22Rv1 (cell line): ENCODE results near the gene PCSK6.

Experiments used
- CTCF ChIP-seq: fragments of 450-650 bp; IDR thresholded peaks from 2 replicates; pipeline ENCODE4 v1.5.1; 2017; ENCODE audit warnings: mild to moderate bottlenecking
- ZFX ChIP-seq: fragments of 450-650 bp; IDR thresholded peaks from 2 replicates; pipeline ENCODE4 v1.6.1; 2017; ENCODE audit warnings: antibody characterized with exemption, borderline replicate concordance

- TF ChIP-seq CTCF, result no peak
- no peak for TF ChIP-seq ZFX
These were observed 19.8 kb upstream of the PCSK6 start for GRCh38 chr15:101509279-101509678.
